Heart left ventricle (tissue), 13 donors: ENCODE data around the gene B2M.
"Not testable (repeated sequence)": the region's sequence is repeated elsewhere in the genome, so short reads cannot be mapped to it uniquely, and the experiment has no call there.

Source experiments
- POLR2A ChIP-seq, 2 donors: fragments of 450-650 bp; IDR thresholded peaks; one replicate each; pipeline ENCODE4 v1.6.1; 2017; ENCODE audit warnings: antibody characterized with exemption in 2 of 2, mild to moderate bottlenecking in 2 of 2, moderate library complexity in 2 of 2
- TF ChIP-seq, protein P1 (sequence below), 12 donors: fragments of 200-600 bp; sonication (generic) in 4 of 12; IDR thresholded peaks; one replicate each; pipeline versions ENCODE4 v1.5.0 to v1.8.0; 2018 to 2022; ENCODE audit warnings: antibody characterized with exemption in 12 of 12, mild to moderate bottlenecking in 5 of 12
- donor health status: ischemic (EF 13 %, LVEDD 7.1; RV severe dilation, severe dysfunction).
- donor health status: DM: no; HTN: yes; CAD: no.
- donor health status: DM: no; HTN: no; CAD: no.
- donor health status: ischemic (EF 25% LVEDD 6.9; RV normal size, moderate dysfunction).
- donor health status: ischemic (EF 25% LVEDD 5.7; RV mildly dilated, moderate dysfunction).
- donor health status: ischemic (EF 35%, LVEDD 5.7; RV mildly dilated, moderate dysfunction).
- donor health status: nonischemic (EF 11% LVEDD 7.7; RV severe dilation, severe dysfunction).
- donor health status: DM: yes; HTN: yes; CAD: no.
- donor health status: PGD.
- donor health status: ischemic (EF 29% LVEDD 5.4; RV normal size, mild dysfunction).
- donor health status: nonischemic (EF 23%, LVEDD 6.1; RV moderate dilation, normal function).

DNA sequence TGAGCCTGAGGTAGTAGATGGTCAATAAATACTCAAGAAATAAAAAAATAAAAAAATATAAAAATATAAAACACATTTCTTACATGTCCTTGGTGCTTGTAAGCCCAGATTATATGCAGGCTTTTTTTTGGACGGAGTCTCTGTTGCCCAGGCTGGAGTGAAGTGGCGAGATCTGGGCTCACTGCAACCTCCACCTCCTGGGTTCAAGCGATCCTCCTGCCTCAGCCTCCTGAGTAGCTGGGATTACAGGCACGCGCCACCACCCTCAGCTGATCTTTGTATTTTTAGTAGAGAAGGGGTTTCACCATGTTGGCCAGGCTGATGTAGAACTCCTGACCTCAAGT is 16.9 kb downstream of the B2M start:
- not testable (repeated sequence) for TF ChIP-seq POLR2A (IDR thresholded peaks at IDR 0.05)
- TF ChIP-seq, protein P1, sequence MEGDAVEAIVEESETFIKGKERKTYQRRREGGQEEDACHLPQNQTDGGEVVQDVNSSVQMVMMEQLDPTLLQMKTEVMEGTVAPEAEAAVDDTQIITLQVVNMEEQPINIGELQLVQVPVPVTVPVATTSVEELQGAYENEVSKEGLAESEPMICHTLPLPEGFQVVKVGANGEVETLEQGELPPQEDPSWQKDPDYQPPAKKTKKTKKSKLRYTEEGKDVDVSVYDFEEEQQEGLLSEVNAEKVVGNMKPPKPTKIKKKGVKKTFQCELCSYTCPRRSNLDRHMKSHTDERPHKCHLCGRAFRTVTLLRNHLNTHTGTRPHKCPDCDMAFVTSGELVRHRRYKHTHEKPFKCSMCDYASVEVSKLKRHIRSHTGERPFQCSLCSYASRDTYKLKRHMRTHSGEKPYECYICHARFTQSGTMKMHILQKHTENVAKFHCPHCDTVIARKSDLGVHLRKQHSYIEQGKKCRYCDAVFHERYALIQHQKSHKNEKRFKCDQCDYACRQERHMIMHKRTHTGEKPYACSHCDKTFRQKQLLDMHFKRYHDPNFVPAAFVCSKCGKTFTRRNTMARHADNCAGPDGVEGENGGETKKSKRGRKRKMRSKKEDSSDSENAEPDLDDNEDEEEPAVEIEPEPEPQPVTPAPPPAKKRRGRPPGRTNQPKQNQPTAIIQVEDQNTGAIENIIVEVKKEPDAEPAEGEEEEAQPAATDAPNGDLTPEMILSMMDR (IDR thresholded peaks at IDR 0.05): not testable (repeated sequence)
